HEK293T (cell line): ENCODE data around the gene SLC6A11.

Source experiments
- FOXA1 ChIP-seq: fragments of 450-650 bp; IDR thresholded peaks from 2 replicates; pipeline ENCODE4 v1.6.1; 2016; ENCODE audit warnings: mild to moderate bottlenecking
- FOXK2 ChIP-seq: fragments of 450-650 bp; IDR thresholded peaks from 2 replicates; pipeline ENCODE4 v1.6.1; 2016; ENCODE audit warnings: mild to moderate bottlenecking
- FOXM1 ChIP-seq: fragments of 450-650 bp; IDR thresholded peaks from 2 replicates; pipeline ENCODE4 v1.6.1; 2017; ENCODE audit warnings: mild to moderate bottlenecking, borderline replicate concordance
- L3MBTL2 ChIP-seq: fragments of 450-650 bp; conservative IDR thresholded peaks from 2 replicates; pipeline ENCODE4 v1.6.1; 2016; ENCODE audit warnings: mild to moderate bottlenecking
- NFRKB ChIP-seq: fragments of 450-650 bp; IDR thresholded peaks from 2 replicates; pipeline ENCODE4 v1.6.1; 2016; ENCODE audit warnings: mild to moderate bottlenecking, moderate library complexity
- SP1 ChIP-seq: fragments of 450-650 bp; IDR thresholded peaks from 2 replicates; pipeline ENCODE4 v1.6.1; 2017
- TARDBP ChIP-seq: fragments of 450-650 bp; IDR thresholded peaks from 2 replicates; pipeline ENCODE4 v1.6.1; 2016

- TF ChIP-seq FOXK2 (no peak), L3MBTL2 (no peak), FOXM1 (no peak), NFRKB (no peak), FOXA1 (no peak), TARDBP (no peak), SP1 (no peak)
These were observed 7.1 kb upstream of the SLC6A11 start for GRCh38 chr3:10808974-10809373.
